CD4-positive, alpha-beta T cell (primary cell): ENCODE data around the gene WDR91. TPM values are rescaled to one million over a fixed set of nuclear protein-coding genes. Genes with fewer than 3 reads are reported as not detected.
A peak's percentile ranks its signal among the peaks of the same experiment; 100 is the strongest.

Experiments
- ATAC-seq: fragments of 200-7000 bp; cut with Tn5 transposase; one replicate; pipeline ENCODE4 v1.10.0; 2022; ENCODE audit warnings: mild to moderate bottlenecking; ENCODE audit not compliant: poor library complexity
- CTCF ChIA-PET: fragments of 350-600 bp; sonication (Branson Sonifier 250); formaldehyde crosslinking; loops from one replicate; lab custom pipeline; 2021; ENCODE audit warnings: antibody characterized with exemption, inconsistent platforms; lab: Charles Lee
- POLR2A ChIA-PET: fragments of 350-600 bp; sonication (Branson Sonifier 250); formaldehyde crosslinking; loops from one replicate; lab custom pipeline; 2021; ENCODE audit warnings: antibody characterized with exemption, inconsistent platforms; lab: Charles Lee
- DNase-seq, 14 experiments: peaks; one replicate each; pipeline ENCODE4 v3.0.0-alpha.2; 2013 to 2020; ENCODE audit warnings: mixed read lengths in 2 of 14
- H3K27ac ChIP-seq, 2 donors: one replicate each; pipeline versions ENCODE4 v1.5.1 to v1.7.0; 2013; ENCODE audit warnings: low read length in 2 of 2, low read depth in 1 of 2, mild to moderate bottlenecking in 1 of 2
- H3K27me3 ChIP-seq, 2 experiments: 1 replicate in 1 of 2; 2 replicates in 1 of 2; pipeline versions ENCODE4 v1.6.1 to v1.7.0; 2013; ENCODE audit warnings: low read length in 2 of 2, control low read depth in 1 of 2, mild to moderate bottlenecking in 1 of 2, moderate library complexity in 1 of 2; ENCODE audit not compliant: insufficient read depth in 2 of 2, control insufficient read depth in 1 of 2
- H3K36me3 ChIP-seq: one replicate; pipeline ENCODE4 v1.6.1; 2013; ENCODE audit warnings: low read length, control low read depth; ENCODE audit not compliant: insufficient read depth
- H3K4me1 ChIP-seq: one replicate; pipeline ENCODE4 v1.6.1; 2013; ENCODE audit warnings: low read length, control low read depth; ENCODE audit not compliant: insufficient read depth
- H3K4me3 ChIP-seq: one replicate; pipeline ENCODE4 v1.5.1; 2013; ENCODE audit warnings: mild to moderate bottlenecking, low read length, moderate library complexity
- H3K9me3 ChIP-seq, 2 experiments: 1 replicate in 1 of 2; 2 replicates in 1 of 2; pipeline versions ENCODE4 v1.6.1 to v1.7.0; 2013; ENCODE audit warnings: low read length in 2 of 2, mild to moderate bottlenecking in 2 of 2, control low read depth in 1 of 2, moderate library complexity in 1 of 2; ENCODE audit not compliant: control insufficient read depth in 1 of 2, insufficient read depth in 1 of 2
- H3K27ac Mint-ChIP-seq: one replicate; pipeline ENCODE4 v1.8.0; 2020; ENCODE audit warnings: mixed read lengths
- H3K27me3 Mint-ChIP-seq: one replicate; pipeline ENCODE4 v1.8.0; 2021; ENCODE audit warnings: mixed read lengths
- H3K36me3 Mint-ChIP-seq: one replicate; pipeline ENCODE4 v1.8.0; 2021; ENCODE audit warnings: low read depth, mixed read lengths
- H3K4me1 Mint-ChIP-seq: one replicate; pipeline ENCODE4 v1.8.0; 2021; ENCODE audit warnings: low read depth, mixed read lengths
- H3K4me3 Mint-ChIP-seq: one replicate; pipeline ENCODE4 v1.8.0; 2020; ENCODE audit warnings: mild to moderate bottlenecking, mixed read lengths
- H3K9me3 Mint-ChIP-seq: one replicate; pipeline ENCODE4 v1.8.0; 2020; ENCODE audit warnings: mixed read lengths
- CTCF ChIP-seq: fragments of 200-600 bp; IDR thresholded peaks from one replicate; pipeline ENCODE4 v1.8.0; 2022; ENCODE audit warnings: antibody characterized with exemption, mild to moderate bottlenecking
- intact Hi-C, 2 experiments: fragments of 100-400 bp; cut with DNase I in 1 of 2; cut with micrococcal nuclease in 1 of 2; formaldehyde crosslinking; loops; one replicate each; pipeline versions ENCODE4 v1.15.1 to v1.9.0; 2023 to 2025; cut with DNase I, micrococcal nuclease
- total RNA-seq, 174 experiments: library from RNA in 2 of 174; stranded (reverse) in 2 of 174; gene quantifications; one replicate each; pipeline ENCODE4 v1.2.3 and lab custom pipeline; 2021 to 2026

WDR91 gene
- total RNA-seq, 2 experiments from 2014 or later, result 39.9 to 41.7 TPM

GRCh38 chr7:135167365-135167917 lies 43.9 kb downstream of the WDR91 start:
- ChIA-PET CTCF (interaction anchor here (3.8 kb wide), 1 partner anchor 18 kb away, joined by 53 read pairs; the partner anchor contains the start of gene TMEM140), POLR2A (interaction anchor here (3.2 to 5.3 kb wide), 4 partner anchors 9 to 181 kb away, joined by 10 to 111 read pairs (median 45); partner anchors contain the start of genes AGBL3 and TMEM140)
- DNase-seq (peak in 1 of 14 experiments; percentile 34), ATAC-seq (no peak)
- H3K9me3 ChIP-seq, result peaks cover 0 to 1% of the 10 kb centered on the region in 2 experiments
- H3K4me1 ChIP-seq, result peaks cover 47% of the 10 kb centered on the region
- Mint-ChIP-seq H3K27me3 (no peaks in the 10 kb centered on the region), H3K27ac (peak overlapping the region; percentile 94), H3K9me3 (peaks cover 5% of the 10 kb centered on the region), H3K36me3 (peaks cover 70% of the 10 kb centered on the region), H3K4me3 (peak overlapping the region; percentile 76), H3K4me1 (peaks cover 48% of the 10 kb centered on the region)
- TF ChIP-seq CTCF, result no peak
- H3K27me3 ChIP-seq, result no peaks in the 10 kb centered on the region
- peaks cover 47% of the 10 kb centered on the region for H3K36me3 ChIP-seq
- intact Hi-C loops, result loop anchor here (2.0 to 10.0 kb wide), 6 partner anchors 17 to 713 kb away; partner anchors contain the start of genes WDR91 (in 2 of the 2), AKR1B1 (in 1 of the 2), BPGM (in 1 of the 2) and STMP1 (in 1 of the 2)
- H3K27ac ChIP-seq, result peak overlapping the region; percentile 18 to 49
- H3K4me3 ChIP-seq, result no peak overlapping the region

- peaks cover 57% of the 10 kb centered on the region for H3K36me3 ChIP-seq
- H3K4me3 ChIP-seq, result no peak overlapping the region
- ChIA-PET CTCF (interaction anchor here (1.5 kb wide), 1 partner anchor 181 kb away, joined by 4 read pairs; the partner anchor contains the start of gene AGBL3), POLR2A (interaction anchor here (5.3 kb wide), 1 partner anchor 18 kb away, joined by 35 read pairs; the partner anchor contains the start of gene TMEM140)
- peaks cover 80% of the 10 kb centered on the region for H3K36me3 Mint-ChIP-seq
- H3K9me3 ChIP-seq, result peaks cover 5 to 8% of the 10 kb centered on the region in 2 experiments
- peaks cover 46% of the 10 kb centered on the region for H3K4me1 Mint-ChIP-seq
- no peaks in the 10 kb centered on the region for H3K27me3 ChIP-seq
- peak overlapping the region; percentile 61 for H3K4me3 Mint-ChIP-seq
- ATAC-seq (no peak), DNase-seq (no peak)
- H3K4me1 ChIP-seq, result peaks cover 45% of the 10 kb centered on the region
- TF ChIP-seq CTCF, result no peak
- no peaks in the 10 kb centered on the region for H3K27me3 Mint-ChIP-seq
- H3K27ac ChIP-seq, result peak overlapping the region in 1 of 2 donors; percentile 5
- peaks cover 5% of the 10 kb centered on the region for H3K9me3 Mint-ChIP-seq
- intact Hi-C loops, result loop anchor here (2.0 to 10.0 kb wide), 6 partner anchors 16 to 712 kb away; partner anchors contain the start of genes WDR91 (in 2 of the 2), AKR1B1 (in 1 of the 2), BPGM (in 1 of the 2) and STMP1 (in 1 of the 2)
- H3K27ac Mint-ChIP-seq, result peak overlapping the region; percentile 94
These were observed 44.9 kb downstream of the WDR91 start for GRCh38 chr7:135166338-135166990.

GRCh38 chr7:135165862-135166261 lies 45.5 kb downstream of the WDR91 start:
- H3K27me3 Mint-ChIP-seq, result no peaks in the 10 kb centered on the region
- H3K27ac ChIP-seq, result no peak overlapping the region
- POLR2A ChIA-PET, result interaction anchor here (1.6 to 5.3 kb wide), 2 partner anchors 18 to 179 kb away, joined by 4 to 35 read pairs; partner anchors contain the start of genes AGBL3 and TMEM140

More at GRCh38 chr7:135165862-135166261, 45.5 kb downstream of the WDR91 start:
- Mint-ChIP-seq H3K27ac (peak overlapping the region; percentile 94), H3K9me3 (peaks cover 5% of the 10 kb centered on the region), H3K36me3 (peaks cover 86% of the 10 kb centered on the region), H3K4me1 (peaks cover 43% of the 10 kb centered on the region), H3K4me3 (no peak overlapping the region)
- ATAC-seq (no peak), DNase-seq (no peak)
- peaks cover 63% of the 10 kb centered on the region for H3K36me3 ChIP-seq
- intact Hi-C loops, result loop anchor here (2.0 to 10.0 kb wide), 6 partner anchors 15 to 711 kb away; partner anchors contain the start of genes WDR91 (in 2 of the 2), AKR1B1 (in 1 of the 2), BPGM (in 1 of the 2) and STMP1 (in 1 of the 2)
- no peaks in the 10 kb centered on the region for H3K27me3 ChIP-seq
- H3K4me3 ChIP-seq, result no peak overlapping the region
- peaks cover 43% of the 10 kb centered on the region for H3K4me1 ChIP-seq
- peaks cover 5 to 9% of the 10 kb centered on the region in 2 experiments for H3K9me3 ChIP-seq
- CTCF ChIA-PET, result interaction anchor here (0.7 to 1.5 kb wide), 2 partner anchors 34 to 180 kb away, joined by 3 to 4 read pairs; partner anchors contain the start of gene AGBL3
- no peak for TF ChIP-seq CTCF
